GM12878 (cell line): ENCODE results near the gene TEF. TPM values are rescaled to one million over a fixed set of nuclear protein-coding genes. Genes with fewer than 3 reads are reported as not detected.
A peak's percentile ranks its signal among the peaks of the same experiment; 100 is the strongest.

Experiments used
- CBFB ChIP-seq: IDR thresholded peaks from 2 replicates; pipeline ENCODE4 v1.6.1; 2016; ENCODE audit warnings: antibody characterized with exemption, low read depth
- CBX3 ChIP-seq: fragments of 200-600 bp; sonication (generic); IDR thresholded peaks from 2 replicates; pipeline ENCODE4 v1.6.1; 2016; ENCODE audit warnings: low read depth, borderline replicate concordance
- CHD4 ChIP-seq: fragments of 200-600 bp; sonication (generic); IDR thresholded peaks from 2 replicates; pipeline ENCODE4 v1.6.1; 2016; ENCODE audit warnings: mild to moderate bottlenecking
- ESRRA ChIP-seq: IDR thresholded peaks from 2 replicates; pipeline ENCODE4 v1.6.1; 2012; ENCODE audit warnings: mild to moderate bottlenecking, low read length, improper control_type of control experiment
- HCFC1 ChIP-seq: fragments of 150-350 bp; IDR thresholded peaks from 2 replicates; pipeline ENCODE4 v1.6.1; 2014; ENCODE audit warnings: low read length
- HDAC2 ChIP-seq: fragments of 200-600 bp; sonication (generic); IDR thresholded peaks from 2 replicates; pipeline ENCODE4 v1.6.1; 2017
- HDAC6 ChIP-seq: fragments of 200-600 bp; sonication (generic); IDR thresholded peaks from one replicate; pipeline ENCODE4 v1.8.0; 2017; ENCODE audit warnings: antibody characterized with exemption; ENCODE audit not compliant: unreplicated experiment
- JUND ChIP-seq: IDR thresholded peaks from 2 replicates; pipeline ENCODE4 v1.6.1; 2012; ENCODE audit warnings: low read depth, mild to moderate bottlenecking, low read length, improper control_type of control experiment, moderate library complexity
- LARP7 ChIP-seq: fragments of 450-650 bp; IDR thresholded peaks from 2 replicates; pipeline ENCODE4 v1.6.1; 2017; ENCODE audit warnings: mild to moderate bottlenecking
- MTA2 ChIP-seq: fragments of 450-650 bp; IDR thresholded peaks from 2 replicates; pipeline ENCODE4 v1.6.1; 2016; ENCODE audit warnings: low read depth, mild to moderate bottlenecking, moderate library complexity
- NBN ChIP-seq: fragments of 450-650 bp; IDR thresholded peaks from 2 replicates; pipeline ENCODE4 v1.6.1; 2016
- NFIC ChIP-seq: IDR thresholded peaks from 2 replicates; pipeline ENCODE4 v1.6.1; 2012; ENCODE audit warnings: low read depth, mild to moderate bottlenecking, inconsistent platforms, low read length, moderate library complexity
- NFYB ChIP-seq: IDR thresholded peaks from 2 replicates; pipeline ENCODE4 v1.6.1; 2011; ENCODE audit warnings: low read depth, mild to moderate bottlenecking, low read length, improper control_type of control experiment, moderate library complexity; ENCODE audit not compliant: insufficient read depth
- NR2F1 ChIP-seq: fragments of 450-650 bp; conservative IDR thresholded peaks from 2 replicates; pipeline ENCODE4 v1.6.1; 2017; ENCODE audit warnings: mild to moderate bottlenecking
- PAX5 ChIP-seq: IDR thresholded peaks from 2 replicates; pipeline ENCODE4 v1.6.1; 2011; ENCODE audit warnings: low read depth, low read length, borderline replicate concordance
- RBBP5 ChIP-seq: fragments of 200-600 bp; sonication (generic); conservative IDR thresholded peaks from 2 replicates; pipeline ENCODE4 v1.6.1; 2016
- RFX5 ChIP-seq: IDR thresholded peaks from 2 replicates; pipeline ENCODE4 v1.6.1; 2011; ENCODE audit warnings: low read depth, low read length, improper control_type of control experiment
- SP1 ChIP-seq: IDR thresholded peaks from one replicate; pipeline ENCODE4 v1.6.1; 2011; ENCODE audit warnings: low read depth, low read length
- TCF3 ChIP-seq: IDR thresholded peaks from 2 replicates; pipeline ENCODE4 v1.6.1; 2012; ENCODE audit warnings: low read depth, mild to moderate bottlenecking, low read length, borderline replicate concordance; ENCODE audit not compliant: insufficient read depth
- TCF7 ChIP-seq: IDR thresholded peaks from 2 replicates; pipeline ENCODE4 v1.6.1; 2014; ENCODE audit warnings: antibody characterized with exemption, borderline replicate concordance
- ZSCAN29 ChIP-seq: fragments of 450-650 bp; IDR thresholded peaks from 2 replicates; pipeline ENCODE4 v1.6.1; 2017; ENCODE audit warnings: mild to moderate bottlenecking, moderate library complexity
- polyA plus RNA-seq, 11 experiments: library from polyadenylated mRNA; depleted of rRNA in 4 of 11; unstranded in 6 of 11; stranded (reverse) in 5 of 11; fragments of >200 nt; fragmentation: Nextera tagmentation in 4 of 11; fragmentation: Illumina TruSeq in 1 of 11; extraction: Ambion mirVana in 4 of 11; extraction: Trizol in 1 of 11; gene quantifications; 1 replicate in 1 of 11; 2 replicates in 10 of 11; pipeline versions ENCODE4 v1.2.1 to v1.2.3, GENCODE V29; 2011 to 2016; ENCODE audit warnings: inconsistent platforms in 2 of 11, missing spikeins in 2 of 11, low read depth in 1 of 11
- total RNA-seq, 4 experiments: library from RNA; depleted of rRNA in 3 of 4; stranded (reverse); fragments of >200 nt in 3 of 4; fragmentation: Illumina TruSeq in 1 of 4; extraction: Trizol in 1 of 4; gene quantifications; 2 replicates each; pipeline versions ENCODE4 v1.2.1 to v1.2.3, GENCODE V29; 2013 to 2021
- TF ChIP-seq, protein P1 (sequence below), 3 experiments: IDR thresholded peaks in 2 of 3; conservative IDR thresholded peaks in 1 of 3; 2 replicates each; pipeline ENCODE4 v1.5.1; 2011; ENCODE audit warnings: low read depth in 3 of 3, low read length in 3 of 3, mild to moderate bottlenecking in 3 of 3, control low read depth in 2 of 3, moderate library complexity in 2 of 3, inconsistent platforms in 1 of 3, mixed read lengths in 1 of 3; ENCODE audit not compliant: control insufficient read depth in 2 of 3, insufficient read depth in 1 of 3; ENCODE audit errors: extremely low read depth in 1 of 3
- TF ChIP-seq, protein P2 (sequence below): IDR thresholded peaks from 2 replicates; pipeline ENCODE4 v1.6.1; 2012; ENCODE audit warnings: low read depth, low read length, improper control_type of control experiment
- TF ChIP-seq, protein P3 (sequence below): IDR thresholded peaks from 2 replicates; pipeline ENCODE4 v1.6.1; 2011; ENCODE audit warnings: borderline replicate concordance, low read depth, mild to moderate bottlenecking, moderate library complexity, low read length; ENCODE audit not compliant: insufficient read depth, poor library complexity, severe bottlenecking
- TF ChIP-seq, protein P4 (sequence below): fragments of 450-650 bp; IDR thresholded peaks from 2 replicates; pipeline ENCODE4 v1.6.1; 2017; ENCODE audit warnings: mild to moderate bottlenecking

The TEF gene
- total and polyA plus RNA-seq, 10 of the 15 experiments (the other 5 are each of a cell fraction or from before 2014, with no cell fraction given): 0.23 to 4.9 (median 3.2) TPM

DNA sequence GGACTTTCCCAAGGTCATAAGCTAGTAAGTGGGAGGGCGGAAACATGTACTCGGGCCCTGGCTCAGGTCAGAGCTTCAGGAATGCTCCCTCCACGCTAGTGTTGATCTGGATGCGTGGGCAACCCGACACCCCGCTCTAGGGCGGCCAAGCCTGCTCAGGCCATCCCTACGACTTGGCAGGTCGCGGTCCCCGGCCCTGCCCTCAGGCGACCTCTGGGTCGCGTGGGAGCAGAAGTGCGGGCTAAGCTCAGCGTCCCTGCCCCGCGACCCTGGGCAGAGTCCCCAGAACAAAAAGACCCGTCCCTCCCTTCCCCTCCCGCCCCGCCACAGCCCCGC, 781 bp upstream of the TEF start (continued):
- 0 out of 2 replicates have a peak, but pooled peaks have one; percentile 25 for TF ChIP-seq TCF3
- TF ChIP-seq NBN: 0 out of 2 replicates have a peak, but pooled peaks have one; percentile 14
- TF ChIP-seq RBBP5: no peak
- TF ChIP-seq NFIC: no peak
- no peak for TF ChIP-seq SP1
- TF ChIP-seq TCF7: no peak
- TF ChIP-seq RFX5: no peak
- no peak for TF ChIP-seq ZSCAN29
- TF ChIP-seq, protein P1, sequence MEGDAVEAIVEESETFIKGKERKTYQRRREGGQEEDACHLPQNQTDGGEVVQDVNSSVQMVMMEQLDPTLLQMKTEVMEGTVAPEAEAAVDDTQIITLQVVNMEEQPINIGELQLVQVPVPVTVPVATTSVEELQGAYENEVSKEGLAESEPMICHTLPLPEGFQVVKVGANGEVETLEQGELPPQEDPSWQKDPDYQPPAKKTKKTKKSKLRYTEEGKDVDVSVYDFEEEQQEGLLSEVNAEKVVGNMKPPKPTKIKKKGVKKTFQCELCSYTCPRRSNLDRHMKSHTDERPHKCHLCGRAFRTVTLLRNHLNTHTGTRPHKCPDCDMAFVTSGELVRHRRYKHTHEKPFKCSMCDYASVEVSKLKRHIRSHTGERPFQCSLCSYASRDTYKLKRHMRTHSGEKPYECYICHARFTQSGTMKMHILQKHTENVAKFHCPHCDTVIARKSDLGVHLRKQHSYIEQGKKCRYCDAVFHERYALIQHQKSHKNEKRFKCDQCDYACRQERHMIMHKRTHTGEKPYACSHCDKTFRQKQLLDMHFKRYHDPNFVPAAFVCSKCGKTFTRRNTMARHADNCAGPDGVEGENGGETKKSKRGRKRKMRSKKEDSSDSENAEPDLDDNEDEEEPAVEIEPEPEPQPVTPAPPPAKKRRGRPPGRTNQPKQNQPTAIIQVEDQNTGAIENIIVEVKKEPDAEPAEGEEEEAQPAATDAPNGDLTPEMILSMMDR (IDR thresholded peaks at IDR 0.05 in 2 of 3, conservative IDR thresholded peaks at IDR 0.05 in 1 of 3; ENCODE audit: control insufficient read depth in 2 of 3, extremely low read depth in 1 of 3, insufficient read depth in 1 of 3, low read depth in 3 of 3, low read length in 3 of 3): no peak
- TF ChIP-seq HDAC6: no peak
- TF ChIP-seq CBFB: no peak
- TF ChIP-seq CBX3: no peak
- TF ChIP-seq CHD4: no peak
- TF ChIP-seq PAX5: no peak
- peak; percentile 46; the same call in 1 of the 2 replicates for TF ChIP-seq LARP7
- TF ChIP-seq, protein P2, sequence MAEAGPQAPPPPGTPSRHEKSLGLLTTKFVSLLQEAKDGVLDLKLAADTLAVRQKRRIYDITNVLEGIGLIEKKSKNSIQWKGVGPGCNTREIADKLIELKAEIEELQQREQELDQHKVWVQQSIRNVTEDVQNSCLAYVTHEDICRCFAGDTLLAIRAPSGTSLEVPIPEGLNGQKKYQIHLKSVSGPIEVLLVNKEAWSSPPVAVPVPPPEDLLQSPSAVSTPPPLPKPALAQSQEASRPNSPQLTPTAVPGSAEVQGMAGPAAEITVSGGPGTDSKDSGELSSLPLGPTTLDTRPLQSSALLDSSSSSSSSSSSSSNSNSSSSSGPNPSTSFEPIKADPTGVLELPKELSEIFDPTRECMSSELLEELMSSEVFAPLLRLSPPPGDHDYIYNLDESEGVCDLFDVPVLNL: no peak
- TF ChIP-seq, protein P3, sequence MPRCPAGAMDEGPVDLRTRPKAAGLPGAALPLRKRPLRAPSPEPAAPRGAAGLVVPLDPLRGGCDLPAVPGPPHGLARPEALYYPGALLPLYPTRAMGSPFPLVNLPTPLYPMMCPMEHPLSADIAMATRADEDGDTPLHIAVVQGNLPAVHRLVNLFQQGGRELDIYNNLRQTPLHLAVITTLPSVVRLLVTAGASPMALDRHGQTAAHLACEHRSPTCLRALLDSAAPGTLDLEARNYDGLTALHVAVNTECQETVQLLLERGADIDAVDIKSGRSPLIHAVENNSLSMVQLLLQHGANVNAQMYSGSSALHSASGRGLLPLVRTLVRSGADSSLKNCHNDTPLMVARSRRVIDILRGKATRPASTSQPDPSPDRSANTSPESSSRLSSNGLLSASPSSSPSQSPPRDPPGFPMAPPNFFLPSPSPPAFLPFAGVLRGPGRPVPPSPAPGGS: no peak
- TF ChIP-seq MTA2: 0 out of 2 replicates have a peak, but pooled peaks have one; percentile 4
- no peak for TF ChIP-seq JUND
- TF ChIP-seq ESRRA: no peak
- peak; percentile 79 for TF ChIP-seq NR2F1
- no peak for TF ChIP-seq HCFC1
- TF ChIP-seq NFYB: no peak
- no peak for TF ChIP-seq HDAC2
- TF ChIP-seq, protein P4, sequence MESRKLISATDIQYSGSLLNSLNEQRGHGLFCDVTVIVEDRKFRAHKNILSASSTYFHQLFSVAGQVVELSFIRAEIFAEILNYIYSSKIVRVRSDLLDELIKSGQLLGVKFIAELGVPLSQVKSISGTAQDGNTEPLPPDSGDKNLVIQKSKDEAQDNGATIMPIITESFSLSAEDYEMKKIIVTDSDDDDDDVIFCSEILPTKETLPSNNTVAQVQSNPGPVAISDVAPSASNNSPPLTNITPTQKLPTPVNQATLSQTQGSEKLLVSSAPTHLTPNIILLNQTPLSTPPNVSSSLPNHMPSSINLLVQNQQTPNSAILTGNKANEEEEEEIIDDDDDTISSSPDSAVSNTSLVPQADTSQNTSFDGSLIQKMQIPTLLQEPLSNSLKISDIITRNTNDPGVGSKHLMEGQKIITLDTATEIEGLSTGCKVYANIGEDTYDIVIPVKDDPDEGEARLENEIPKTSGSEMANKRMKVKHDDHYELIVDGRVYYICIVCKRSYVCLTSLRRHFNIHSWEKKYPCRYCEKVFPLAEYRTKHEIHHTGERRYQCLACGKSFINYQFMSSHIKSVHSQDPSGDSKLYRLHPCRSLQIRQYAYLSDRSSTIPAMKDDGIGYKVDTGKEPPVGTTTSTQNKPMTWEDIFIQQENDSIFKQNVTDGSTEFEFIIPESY: no peak
